Astrocyte of the spinal cord (primary cell): Measurements from ENCODE around the gene ZNF124.
"Not testable (repeated sequence)": the region's sequence is repeated elsewhere in the genome, so short reads cannot be mapped to it uniquely, and the experiment has no call there.

ENCODE experiments used
- DNase-seq: peaks from one replicate; pipeline ENCODE4 v3.0.0; 2011; ENCODE audit warnings: low read depth, low spot score
- H3K4me3 ChIP-seq: 2 replicates; pipeline ENCODE4 v1.5.1; 2011; ENCODE audit warnings: low read depth, mild to moderate bottlenecking, low read length, moderate library complexity
- CTCF ChIP-seq: IDR thresholded peaks from 2 replicates; pipeline ENCODE4 v1.5.1; 2012; ENCODE audit warnings: low read depth, mild to moderate bottlenecking, low read length, inconsistent platforms
- in situ Hi-C: cut with HindIII; loops from 2 replicates; pipeline ENCODE4 v1.10.0; 2017; ENCODE audit warnings: low sequenced_read_pairs

Gene ZNF124

GRCh38 chr1:247171875-247172563, at the start of gene ZNF124:
Gene ZNF124, minus strand, starts transcription at chr1:247172020. Its CDS starts 143 bp downstream, at chr1:247171877.
- H3K4me3 ChIP-seq, DNase-seq, in situ Hi-C loops: not testable (repeated sequence)

GRCh38 chr1:247220280-247220679, 48.5 kb upstream of the ZNF124 start:
- DNase-seq, in situ Hi-C loops, H3K4me3 ChIP-seq: not testable (repeated sequence)

GRCh38 chr1:247218121-247218651, 46.4 kb upstream of the ZNF124 start:
- no peak overlapping the region for H3K4me3 ChIP-seq
- no peak for TF ChIP-seq CTCF
- no peak for DNase-seq
- in situ Hi-C loops, result no loop called here

GRCh38 chr1:247216261-247216660, 44.4 kb upstream of the ZNF124 start:
- in situ Hi-C loops, result no loop called here
- no peak overlapping the region for H3K4me3 ChIP-seq
- TF ChIP-seq CTCF, result no peak
- no peak for DNase-seq

- no peak for DNase-seq
- no peak overlapping the region for H3K4me3 ChIP-seq
- no peak for TF ChIP-seq CTCF
- in situ Hi-C loops, result no loop called here
Measured at GRCh38 chr1:247212627-247213617, 41.1 kb upstream of the ZNF124 start.

- no peak overlapping the region for H3K4me3 ChIP-seq
- DNase-seq, result no peak
- TF ChIP-seq CTCF, result no peak
- in situ Hi-C loops, result no loop called here
Measured at GRCh38 chr1:247212012-247212411, 40.2 kb upstream of the ZNF124 start.

- TF ChIP-seq CTCF, result no peak
- H3K4me3 ChIP-seq, result no peak overlapping the region
- in situ Hi-C loops, result no loop called here
- DNase-seq, result no peak
Measured at GRCh38 chr1:247211339-247211738, 39.5 kb upstream of the ZNF124 start.
